NCI-H2029 treated with DMSO at 0.1 percent for 48 hours (cell line): ENCODE measurements around the gene ACTRT1.

Source experiments
- DNase-seq: peaks from one replicate; lab custom pipeline; 2025; lab: John Stamatoyannopoulos, UW

Gene ACTRT1

DNA sequence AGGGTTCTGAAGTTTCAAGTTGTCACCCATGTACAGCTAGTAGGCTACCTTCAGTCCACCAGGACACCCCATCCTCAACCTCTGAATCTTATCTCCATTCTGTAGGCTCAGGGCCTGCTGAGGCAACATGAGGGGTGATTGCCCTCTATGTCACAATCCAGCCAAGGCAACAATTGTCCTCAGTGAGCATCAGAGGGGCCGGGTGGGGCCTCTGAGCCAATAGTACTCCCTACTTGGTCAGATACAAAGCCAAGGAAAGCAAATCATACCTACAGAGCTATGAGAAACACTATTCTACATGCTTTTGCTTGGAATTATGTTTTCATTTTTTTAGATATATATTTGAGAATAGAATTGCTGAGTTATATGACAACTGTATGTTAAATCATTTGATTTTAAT lies at the start of gene ACTRT1:
Gene ACTRT1 (minus strand): TSS at position 101 of the 400 bp plus-strand sequence. CDS start 197 bp downstream, outside the sequence.
- DNase-seq = no peak

DNA sequence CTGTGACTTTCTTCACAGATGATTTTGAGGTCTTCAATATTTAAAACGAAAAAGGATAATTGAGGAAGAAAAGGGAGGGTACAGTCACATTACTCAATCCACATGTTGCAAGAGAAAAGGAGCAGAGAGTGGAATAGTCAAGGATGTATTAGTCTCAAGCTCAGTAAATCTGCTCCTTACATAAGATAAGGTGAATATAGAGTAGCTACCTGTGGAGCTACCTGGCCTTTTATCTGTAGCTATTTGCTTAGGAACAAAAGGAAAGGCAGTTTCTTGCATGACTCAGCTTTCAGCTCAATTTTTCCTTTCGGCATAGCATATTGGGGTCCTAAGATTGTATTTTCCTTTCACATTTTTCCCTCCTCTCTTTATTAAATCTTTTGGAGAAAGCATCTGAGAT lies 26.3 kb upstream of the ACTRT1 start:
- DNase-seq = no peak

- DNase-seq = no peak
These were observed 5.2 kb upstream of the ACTRT1 start for GRCh38 chrX:128057421-128057820.

- no peak for DNase-seq
These were observed 677 bp downstream of the ACTRT1 start for GRCh38 chrX:128051526-128051925.

GRCh38 chrX:128035318-128035717 lies 16.9 kb downstream of the ACTRT1 start:
- no peak for DNase-seq

- DNase-seq = no peak
These were observed 30.6 kb downstream of the ACTRT1 start for GRCh38 chrX:128021566-128021965.

DNA sequence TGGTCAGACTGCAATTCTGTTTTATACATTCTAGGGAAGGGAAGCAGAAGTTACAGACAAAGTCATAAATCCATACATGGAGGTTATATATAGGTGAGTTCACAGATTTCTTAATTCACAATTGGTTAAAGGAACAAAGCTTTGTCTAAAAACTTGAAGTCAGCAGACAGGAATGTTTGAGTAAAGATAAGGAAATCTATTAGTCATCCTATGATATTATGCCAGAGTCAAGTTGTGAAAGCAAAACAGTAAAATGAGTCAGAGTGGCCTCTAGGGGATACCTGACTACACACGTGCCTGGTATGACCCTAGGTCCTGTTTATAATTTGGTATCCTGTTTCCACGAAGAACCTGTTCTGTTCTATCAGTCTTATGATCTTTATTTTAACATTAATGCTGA lies 31.5 kb downstream of the ACTRT1 start:
- no peak for DNase-seq

DNA sequence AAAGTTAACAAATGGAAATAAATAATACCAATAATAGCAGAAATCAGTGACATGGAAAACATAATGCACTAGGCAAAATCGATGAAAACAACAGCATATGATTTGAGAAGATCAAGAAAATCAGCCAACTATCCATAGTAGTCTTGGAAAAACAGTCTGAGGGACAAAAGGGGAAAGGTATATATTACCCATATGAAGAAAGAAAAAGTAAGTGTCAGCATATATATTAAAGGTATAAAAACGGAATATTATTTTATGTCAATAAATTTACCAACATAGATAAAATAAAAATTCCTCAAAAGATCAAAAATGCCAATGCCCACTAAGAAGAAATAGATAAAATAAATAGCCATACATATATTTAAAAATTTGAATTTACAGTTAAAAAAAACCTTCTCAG lies 33.0 kb downstream of the ACTRT1 start:
- no peak for DNase-seq

DNA sequence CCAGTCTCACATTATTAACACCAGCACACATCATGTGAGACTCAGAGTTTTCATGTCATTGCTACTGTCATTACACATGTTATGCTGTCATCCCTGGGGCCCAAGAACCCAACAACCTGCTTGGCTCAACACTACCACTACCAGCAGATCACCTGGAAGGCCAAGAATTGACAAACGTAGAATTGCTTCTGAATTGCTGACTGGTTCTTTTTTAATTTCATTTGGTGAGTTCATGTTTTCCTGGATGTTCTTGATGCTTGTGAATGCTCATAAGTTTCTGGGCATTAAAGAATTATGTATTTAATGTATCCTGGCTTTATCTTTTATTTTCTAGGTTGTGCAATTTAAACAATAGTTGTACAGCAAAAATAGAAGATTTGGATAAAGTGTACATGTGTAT lies 40.2 kb downstream of the ACTRT1 start:
- DNase-seq = no peak

DNA sequence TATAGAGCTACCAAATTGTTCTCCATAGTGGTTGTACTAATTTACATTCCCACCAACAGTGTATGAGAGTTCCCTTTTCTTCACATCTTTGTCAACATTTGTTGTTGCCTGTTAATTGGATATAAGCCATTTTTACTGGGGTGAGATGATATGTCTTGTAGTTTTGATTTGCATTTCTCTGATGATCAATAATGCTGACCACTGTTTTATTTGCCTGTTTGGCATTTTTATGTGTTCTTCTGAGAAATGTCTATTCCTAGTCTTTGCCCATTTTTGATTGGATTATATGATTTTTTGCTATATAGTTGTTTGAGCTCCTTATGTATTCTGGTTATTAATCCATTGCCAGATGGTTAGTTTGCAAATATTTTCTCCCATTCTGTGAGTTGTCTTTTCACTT lies 44.3 kb downstream of the ACTRT1 start:
- DNase-seq = no peak
